Upper lobe of right lung (tissue), 1 donor: Measurements from ENCODE around the gene FRMD4A. TPM values are rescaled to one million over a fixed set of nuclear protein-coding genes. Genes with fewer than 3 reads are reported as not detected.

Experiments
- ATAC-seq: fragments of 200-7000 bp; cut with Tn5 transposase; one replicate; pipeline ENCODE4 v1.9.1; 2020; ENCODE audit warnings: mild to moderate bottlenecking, moderate library complexity
- DNase-seq: peaks from one replicate; pipeline ENCODE4 v3.0.0-alpha.2; 2020
- H3K27ac ChIP-seq: fragments of 200-600 bp; one replicate; pipeline ENCODE4 v1.8.0; 2022
- H3K27me3 ChIP-seq: fragments of 200-600 bp; one replicate; pipeline ENCODE4 v1.8.0; 2022; ENCODE audit warnings: mild to moderate bottlenecking
- H3K36me3 ChIP-seq: fragments of 200-600 bp; one replicate; pipeline ENCODE4 v1.8.0; 2022
- H3K4me1 ChIP-seq: fragments of 200-600 bp; one replicate; pipeline ENCODE4 v1.8.0; 2022
- H3K4me3 ChIP-seq: fragments of 200-600 bp; one replicate; pipeline ENCODE4 v1.8.0; 2022; ENCODE audit warnings: mild to moderate bottlenecking
- H3K9me3 ChIP-seq: fragments of 200-600 bp; one replicate; pipeline ENCODE4 v1.8.0; 2022
- CTCF ChIP-seq: fragments of 200-600 bp; IDR thresholded peaks from one replicate; pipeline ENCODE4 v1.8.0; 2022; ENCODE audit warnings: antibody characterized with exemption
- intact Hi-C: fragments of 100-400 bp; cut with DNase I; formaldehyde crosslinking; loops from one replicate; pipeline ENCODE4 v1.11.0; 2022
- total RNA-seq: library from RNA; stranded (reverse); fragmentation: NEBNext Ultra II Directional; extraction: Animal tissue kit (Norgen Biotek cat#: 25700); gene quantifications from one replicate; pipeline ENCODE4 v1.2.1, GENCODE V29; 2021
- donor health status: DM: no; HTN: yes; CAD: no; lungs with severe emphysema.

FRMD4A gene
- total RNA-seq, 1 donor from 2014 or later: 38.3 TPM

DNA sequence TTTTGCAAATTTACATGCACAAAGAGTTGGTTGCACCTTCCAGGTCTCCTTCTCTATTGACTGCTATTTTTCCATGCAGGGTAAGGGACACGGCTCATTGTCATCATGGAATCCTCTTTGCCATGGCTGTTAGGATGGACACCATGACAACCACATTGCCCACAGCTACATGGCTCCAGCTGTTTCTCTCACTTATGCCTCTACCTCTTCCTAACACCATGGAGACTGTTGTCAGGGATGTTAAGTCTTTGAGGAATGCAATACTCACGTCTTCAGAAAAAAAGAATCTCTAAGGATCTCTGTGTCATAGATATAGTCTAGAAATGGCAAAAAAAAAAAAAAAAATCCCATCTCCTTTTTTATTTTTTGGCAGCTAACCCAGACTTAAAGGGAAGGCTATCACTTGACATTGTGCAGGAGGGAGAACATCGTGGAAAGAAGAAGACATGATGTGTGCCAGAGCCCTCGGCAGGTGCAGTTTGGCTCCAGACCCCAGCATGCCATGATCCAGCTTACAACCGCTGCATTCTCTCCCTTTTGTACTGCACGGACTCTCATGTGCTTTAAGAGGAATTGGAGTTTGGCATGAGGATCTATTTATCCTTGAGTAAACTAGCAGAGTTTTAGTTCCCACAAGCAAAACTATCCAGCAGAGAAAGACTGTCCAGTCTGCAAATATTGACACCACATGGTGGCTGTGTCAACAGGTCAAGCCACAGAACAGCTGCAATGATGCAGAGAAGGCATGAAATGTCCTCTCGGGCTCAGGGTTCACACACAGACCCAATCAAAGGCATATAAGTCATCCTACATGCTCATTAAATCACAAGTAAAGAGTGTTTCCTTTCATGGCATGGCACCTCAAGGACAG, 70.8 kb downstream of the FRMD4A start:
- ATAC-seq (no peak), DNase-seq (no peak)
- intact Hi-C loops: no loop called here
- no peak for TF ChIP-seq CTCF
- H3K36me3 ChIP-seq: no peaks in the 10 kb centered on the region
- H3K9me3 ChIP-seq: no peaks in the 10 kb centered on the region
- no peaks in the 10 kb centered on the region for H3K4me1 ChIP-seq
- H3K27me3 ChIP-seq: peaks cover 9% of the 10 kb centered on the region
- H3K27ac ChIP-seq: no peak overlapping the region
- H3K4me3 ChIP-seq: no peak overlapping the region

GRCh38 chr10:14254368-14254767, 76.4 kb downstream of the FRMD4A start:
- intact Hi-C loops: no loop called here
- ATAC-seq: no peak
- no peak overlapping the region for H3K4me3 ChIP-seq

DNA sequence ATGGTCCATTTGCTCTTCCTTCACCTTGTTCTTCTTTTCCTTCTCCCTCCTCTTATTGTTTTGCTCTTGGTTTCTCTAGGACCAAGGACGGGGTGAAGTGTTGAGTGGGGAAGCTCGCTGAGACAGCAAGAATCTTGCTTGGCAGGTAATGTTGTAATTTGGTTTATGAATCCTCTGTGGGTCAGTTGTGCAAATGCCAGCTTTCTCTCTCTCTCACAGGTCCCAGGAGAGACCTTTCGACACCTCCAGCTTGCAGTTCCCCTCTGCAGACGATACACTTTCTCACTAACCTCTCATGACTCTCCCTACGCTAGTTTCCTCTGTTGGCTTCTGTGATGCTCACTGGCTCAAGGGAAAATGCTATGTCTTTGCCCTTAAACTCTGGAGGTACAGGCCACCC, 77.0 kb downstream of the FRMD4A start:
- Histone ChIP-seq H3K36me3 (no peaks in the 10 kb centered on the region), H3K27me3 (peaks cover 4% of the 10 kb centered on the region), H3K9me3 (no peaks in the 10 kb centered on the region), H3K4me1 (no peaks in the 10 kb centered on the region), H3K4me3 (no peak overlapping the region), H3K27ac (no peak overlapping the region)
- no peak for DNase-seq
- intact Hi-C loops: no loop called here
- no peak for TF ChIP-seq CTCF
- no peak for ATAC-seq

More at GRCh38 chr10:14254368-14254767, 76.4 kb downstream of the FRMD4A start:
- Histone ChIP-seq H3K9me3 (no peaks in the 10 kb centered on the region), H3K4me1 (no peaks in the 10 kb centered on the region), H3K27ac (no peak overlapping the region), H3K36me3 (no peaks in the 10 kb centered on the region), H3K27me3 (peaks cover 4% of the 10 kb centered on the region)
- no peak for TF ChIP-seq CTCF
- DNase-seq: no peak

GRCh38 chr10:14253079-14253478, 77.6 kb downstream of the FRMD4A start:
- no peak for TF ChIP-seq CTCF
- no peak overlapping the region for H3K27ac ChIP-seq
- intact Hi-C loops: no loop called here
- no peaks in the 10 kb centered on the region for H3K4me1 ChIP-seq
- H3K36me3 ChIP-seq: no peaks in the 10 kb centered on the region
- H3K4me3 ChIP-seq: no peak overlapping the region
- H3K9me3 ChIP-seq: no peaks in the 10 kb centered on the region
- DNase-seq: no peak
- H3K27me3 ChIP-seq: peaks cover 4% of the 10 kb centered on the region
- no peak for ATAC-seq

DNA sequence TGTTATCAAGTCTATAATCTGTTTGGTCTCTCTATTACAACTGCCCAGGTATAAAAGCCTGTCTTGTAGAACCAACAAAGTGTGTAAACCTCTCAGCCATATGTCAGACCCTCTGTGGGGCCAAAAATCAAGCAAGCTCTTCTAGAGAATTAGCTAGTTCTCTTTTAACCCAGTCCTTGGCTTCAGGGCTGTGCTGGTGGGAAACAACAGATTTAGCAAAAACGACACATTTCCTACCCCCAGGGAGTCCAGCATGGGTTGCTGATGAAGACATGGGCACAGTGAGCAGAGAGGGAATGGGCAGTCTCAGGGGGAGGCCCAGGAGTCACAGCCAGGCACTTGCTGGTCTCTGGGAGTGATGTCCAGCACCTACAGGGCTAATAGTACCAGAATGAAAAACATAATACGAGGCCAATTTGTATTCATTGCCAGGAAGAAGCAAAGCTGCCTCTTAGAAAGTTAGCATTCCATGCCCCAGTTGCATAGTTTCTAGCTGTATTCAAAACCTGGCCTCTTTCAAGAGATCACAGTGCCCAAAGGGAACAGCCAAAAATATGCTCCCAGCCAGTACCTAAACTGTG, 80.1 kb downstream of the FRMD4A start:
- Histone ChIP-seq H3K4me1 (no peaks in the 10 kb centered on the region), H3K27ac (no peak overlapping the region), H3K36me3 (no peaks in the 10 kb centered on the region), H3K27me3 (no peaks in the 10 kb centered on the region), H3K9me3 (no peaks in the 10 kb centered on the region), H3K4me3 (no peak overlapping the region)
- intact Hi-C loops: no loop called here
- ATAC-seq: no peak
- no peak for DNase-seq
- no peak for TF ChIP-seq CTCF
